Mesendoderm (in vitro differentiated cells): ENCODE measurements around the gene TEDC2.

Source experiments
- DNase-seq: peaks from one replicate; pipeline ENCODE4 v3.0.0; 2013
- H2AK5ac ChIP-seq: 2 replicates; pipeline ENCODE4 v1.6.1; 2013; ENCODE audit warnings: low read length, inconsistent platforms
- H2BK120ac ChIP-seq: 2 replicates; pipeline ENCODE4 v1.6.1; 2013; ENCODE audit warnings: low read depth, mild to moderate bottlenecking, low read length, moderate library complexity, mixed read lengths
- H2BK15ac ChIP-seq: replicated peaks from 2 replicates; pipeline ENCODE4 v1.6.1; 2013; ENCODE audit warnings: low read depth, mild to moderate bottlenecking, moderate library complexity
- H2BK5ac ChIP-seq: 2 replicates; pipeline ENCODE4 v1.6.1; 2013; ENCODE audit warnings: low read length, inconsistent platforms
- H3K18ac ChIP-seq: 2 replicates; pipeline ENCODE4 v1.6.1; 2013; ENCODE audit warnings: mild to moderate bottlenecking, low read length, mixed read lengths
- H3K23ac ChIP-seq: one replicate; pipeline ENCODE4 v1.6.1; 2013; ENCODE audit warnings: low read length
- H3K27ac ChIP-seq: 2 replicates; pipeline ENCODE4 v1.5.1; 2013; ENCODE audit warnings: low read depth, mild to moderate bottlenecking, inconsistent platforms, low read length, moderate library complexity
- H3K27me3 ChIP-seq: 2 replicates; pipeline ENCODE4 v1.6.1; 2013; ENCODE audit warnings: low read length, control low read depth, mild to moderate bottlenecking, inconsistent platforms; ENCODE audit not compliant: insufficient read depth, poor library complexity
- H3K36me3 ChIP-seq: 2 replicates; pipeline ENCODE4 v1.6.1; 2013; ENCODE audit warnings: low read length, inconsistent platforms; ENCODE audit not compliant: control insufficient read depth, insufficient read depth
- H3K4ac ChIP-seq: one replicate; pipeline ENCODE4 v1.6.1; 2013; ENCODE audit warnings: low read depth, mild to moderate bottlenecking, low read length, moderate library complexity
- H3K4me1 ChIP-seq: 2 replicates; pipeline ENCODE4 v1.6.1; 2013; ENCODE audit warnings: low read depth, low read length, inconsistent platforms; ENCODE audit not compliant: control insufficient read depth
- H3K4me2 ChIP-seq: 2 replicates; pipeline ENCODE4 v1.6.1; 2013; ENCODE audit warnings: low read length
- H3K4me3 ChIP-seq: 2 replicates; pipeline ENCODE4 v1.5.1; 2013; ENCODE audit warnings: mild to moderate bottlenecking, low read length
- H3K56ac ChIP-seq: one replicate; pipeline ENCODE4 v1.6.1; 2013; ENCODE audit warnings: low read length
- H3K79me1 ChIP-seq: 2 replicates; pipeline ENCODE4 v1.6.1; 2013; ENCODE audit warnings: low read length, inconsistent platforms
- H3K79me2 ChIP-seq: 2 replicates; pipeline ENCODE4 v1.6.1; 2013; ENCODE audit warnings: mild to moderate bottlenecking, low read length; ENCODE audit not compliant: control insufficient read depth, insufficient read depth
- H3K9ac ChIP-seq: 2 replicates; pipeline ENCODE4 v1.6.1; 2013; ENCODE audit warnings: low read length, inconsistent platforms
- H4K5ac ChIP-seq: one replicate; pipeline ENCODE4 v1.6.1; 2013; ENCODE audit warnings: low read length
- H4K8ac ChIP-seq: one replicate; pipeline ENCODE4 v1.6.1; 2013; ENCODE audit warnings: low read depth, mild to moderate bottlenecking, control low read depth, low read length, moderate library complexity
- WGBS: extraction: QIAGEN DNeasy Blood & Tissue Kit; methylation state at CpG from one replicate; pipeline ENCODE4 v1.1.7; 2013; ENCODE audit warnings: low lambda C conversion rate, missing lambda C conversion rate; ENCODE audit not compliant: insufficient coverage; ENCODE audit errors: extremely low coverage; 5-methylcytosine and 5-hydroxymethylcytosine counted together

TEDC2 gene

DNA sequence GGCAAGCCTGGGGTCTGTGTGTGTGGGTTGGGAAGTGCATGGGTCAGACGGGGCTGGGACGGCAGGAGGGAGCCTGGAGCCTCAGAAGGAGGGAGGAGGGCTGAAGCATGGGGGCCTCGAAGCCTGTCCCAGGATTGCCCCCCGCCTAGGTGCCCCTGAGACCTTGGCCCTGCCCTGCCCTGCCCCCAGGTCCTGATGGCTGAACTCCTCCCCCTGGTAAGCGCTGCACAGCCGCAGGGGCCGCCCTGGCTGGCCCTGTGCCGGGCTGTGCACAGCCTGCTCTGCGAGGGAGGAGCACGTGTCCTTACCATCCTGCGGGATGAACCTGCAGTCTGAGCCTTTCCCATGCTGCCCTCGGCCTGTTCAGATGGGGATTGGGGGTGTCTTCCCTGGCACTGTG, 4.4 kb downstream of the TEDC2 start:
- Histone ChIP-seq H3K27me3 (peaks cover 2% of the 10 kb centered on the region), H3K27ac (no peak overlapping the region), H3K18ac (no peak overlapping the region), H3K9ac (no peak overlapping the region), H3K56ac (no peak overlapping the region), H3K4me1 (peaks cover 3% of the 10 kb centered on the region), H2AK5ac (no peak overlapping the region), H2BK5ac (no peak overlapping the region), H4K5ac (no peak overlapping the region), H3K36me3 (no peaks in the 10 kb centered on the region), H2BK120ac (no peak overlapping the region), H3K4ac (no peak overlapping the region), H4K8ac (no peak overlapping the region), H3K79me1 (peaks cover 7% of the 10 kb centered on the region), H3K4me3 (no peak overlapping the region), H3K4me2 (no peak overlapping the region), H3K23ac (no peak overlapping the region), H3K79me2 (peaks cover 1% of the 10 kb centered on the region), H2BK15ac (no peak overlapping the region)
- no CpG with 5 or more reads among the region's 12 CpGs for WGBS
- DNase-seq, result no peak

DNA sequence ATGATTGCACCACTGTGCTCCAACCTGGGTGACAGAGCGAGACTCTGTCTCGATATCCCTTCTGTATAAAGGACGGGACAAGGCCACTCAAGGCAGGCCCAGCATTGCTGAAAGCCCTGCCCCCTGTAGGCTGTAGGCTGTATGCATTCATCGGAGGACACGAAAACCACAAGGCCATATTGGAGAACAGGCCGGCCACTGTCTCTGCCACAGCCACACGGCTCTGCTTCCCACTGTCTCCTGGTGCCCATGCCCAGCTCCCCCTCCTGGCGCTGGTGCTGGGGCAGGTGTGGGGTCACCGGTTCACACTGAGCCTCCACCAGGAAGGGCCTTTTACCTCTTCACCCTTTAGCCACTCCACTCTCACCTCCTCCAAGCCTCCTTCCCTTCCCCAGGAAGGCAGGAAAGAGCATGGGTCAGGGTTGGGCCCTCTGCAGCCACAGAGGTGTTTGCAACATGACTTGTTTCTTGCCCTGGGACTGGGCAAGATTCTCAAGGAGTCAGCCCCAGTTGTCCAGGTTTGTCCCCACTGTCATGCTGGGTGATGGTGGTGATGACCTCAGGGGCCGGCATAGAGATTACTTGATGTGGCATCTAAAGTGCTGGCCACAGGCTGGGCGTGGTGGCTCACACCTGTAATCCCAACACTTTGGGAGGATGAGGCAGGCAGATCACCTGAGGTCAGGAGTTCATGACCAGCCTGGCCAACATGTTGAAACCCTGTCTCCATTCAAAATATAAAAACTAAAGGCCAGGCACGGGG, 5.9 kb downstream of the TEDC2 start:
- Histone ChIP-seq H2AK5ac (no peak overlapping the region), H3K79me2 (peaks cover under 1% of the 10 kb centered on the region), H3K9ac (no peak overlapping the region), H4K8ac (no peak overlapping the region), H2BK15ac (no peak overlapping the region), H3K79me1 (peaks cover 3% of the 10 kb centered on the region), H3K23ac (no peak overlapping the region), H3K36me3 (no peaks in the 10 kb centered on the region), H3K27me3 (peaks cover 4% of the 10 kb centered on the region), H3K4me2 (no peak overlapping the region), H3K56ac (no peak overlapping the region), H3K27ac (no peak overlapping the region), H3K4me3 (no peak overlapping the region), H3K4ac (no peak overlapping the region), H3K18ac (no peak overlapping the region), H4K5ac (no peak overlapping the region), H2BK5ac (no peak overlapping the region), H3K4me1 (peaks cover under 1% of the 10 kb centered on the region), H2BK120ac (no peak overlapping the region)
- DNase-seq, result peak; percentile 56
- WGBS, result no CpG with 5 or more reads among the region's 12 CpGs

DNA sequence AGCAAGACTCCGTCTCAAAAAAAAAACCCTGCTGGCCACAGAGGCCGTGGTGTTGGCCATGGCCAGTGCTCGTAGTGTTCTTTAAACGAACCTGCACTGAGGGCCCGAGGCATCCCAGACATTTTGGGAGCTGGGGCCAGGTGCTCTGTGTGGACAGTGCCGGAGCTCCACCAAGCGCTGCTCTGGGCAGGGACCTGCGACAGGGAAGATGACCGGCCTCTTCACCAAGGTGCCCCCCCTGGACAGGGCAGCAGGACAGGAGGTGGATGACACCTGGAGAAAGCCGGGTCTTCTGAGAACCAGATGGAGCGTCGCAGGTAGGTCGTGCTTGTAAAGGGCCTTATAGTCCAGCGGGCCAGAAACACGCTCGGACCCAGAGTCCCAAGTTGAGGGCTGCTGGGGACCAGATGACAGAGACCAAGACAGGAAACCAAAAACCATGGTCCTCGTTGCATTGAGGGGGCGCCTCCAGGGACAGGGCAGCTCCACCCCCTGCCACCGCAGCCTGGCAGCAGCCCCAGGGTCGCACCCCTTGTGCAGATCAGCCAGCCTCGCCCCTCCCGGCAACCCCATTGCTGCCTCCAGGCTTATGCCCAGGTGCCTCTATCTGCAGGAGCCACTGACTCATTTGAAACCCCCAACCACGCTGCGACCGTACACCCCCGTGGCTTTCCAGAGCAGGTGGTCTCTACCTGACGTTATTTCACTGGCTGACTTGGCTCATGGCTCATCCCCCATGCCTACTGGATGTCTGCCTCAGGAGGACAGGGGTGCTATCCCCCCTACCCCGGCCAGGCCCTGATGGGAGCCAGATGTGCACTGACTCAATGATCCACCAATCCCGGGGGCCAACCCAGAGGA, 7.0 kb downstream of the TEDC2 start:
- no peak for DNase-seq
- H3K27ac ChIP-seq, result no peak overlapping the region
- H3K79me1 ChIP-seq, result no peaks in the 10 kb centered on the region
- H3K9ac ChIP-seq, result peak overlapping the region; percentile 54
- no peak overlapping the region for H2BK15ac ChIP-seq
- H3K27me3 ChIP-seq, result peaks cover 7% of the 10 kb centered on the region
- no peak overlapping the region for H2BK120ac ChIP-seq
- no peak overlapping the region for H4K5ac ChIP-seq
- peak overlapping the region; percentile 60 for H3K56ac ChIP-seq
- H2AK5ac ChIP-seq, result no peak overlapping the region
- H3K23ac ChIP-seq, result no peak overlapping the region
- no peak overlapping the region for H2BK5ac ChIP-seq
- H4K8ac ChIP-seq, result no peak overlapping the region
- H3K36me3 ChIP-seq, result no peaks in the 10 kb centered on the region
- WGBS, result no CpG with 5 or more reads among the region's 29 CpGs
- H3K4me1 ChIP-seq, result no peaks in the 10 kb centered on the region
- no peak overlapping the region for H3K4me3 ChIP-seq
- no peak overlapping the region for H3K18ac ChIP-seq
- no peaks in the 10 kb centered on the region for H3K79me2 ChIP-seq
- H3K4ac ChIP-seq, result no peak overlapping the region
- H3K4me2 ChIP-seq, result no peak overlapping the region

DNA sequence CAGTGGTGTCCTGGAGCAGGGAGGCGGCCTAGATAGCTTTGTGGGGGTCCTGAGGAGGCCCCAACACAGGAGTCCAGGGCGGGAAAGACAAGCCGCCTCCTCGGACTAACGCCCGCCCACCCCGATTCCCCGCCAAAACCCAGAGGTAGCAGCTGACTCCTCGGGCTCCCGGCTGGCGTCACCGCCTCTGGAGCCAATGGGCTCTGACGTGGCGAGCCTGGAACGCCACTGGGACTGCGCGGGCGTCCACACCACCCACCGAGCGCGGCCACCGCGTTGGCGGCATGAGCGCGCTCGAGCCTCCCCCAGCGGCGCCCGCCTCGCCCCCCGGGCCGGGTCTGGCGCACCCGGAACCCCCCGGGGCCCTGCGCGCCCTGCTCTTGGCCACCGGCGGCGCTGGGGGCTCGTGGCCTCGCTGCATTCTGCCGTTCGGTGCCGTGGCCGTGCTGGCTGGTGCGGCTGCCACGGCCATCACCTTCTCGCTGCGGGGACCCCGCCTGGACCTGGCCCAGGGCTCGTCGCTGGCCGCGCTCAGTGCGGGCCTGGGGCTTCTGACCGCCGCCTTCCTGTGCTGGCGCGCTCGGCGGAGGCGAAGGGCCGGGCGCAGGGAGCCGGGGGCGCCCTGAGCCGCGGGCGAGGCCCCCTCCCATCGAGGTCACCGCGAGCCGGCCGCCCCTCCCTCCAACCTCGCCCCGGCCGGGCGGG, 7.8 kb downstream of the TEDC2 start:
- H3K23ac ChIP-seq, result no peak overlapping the region
- H3K79me1 ChIP-seq, result no peaks in the 10 kb centered on the region
- peak overlapping the region; percentile 85 for H3K56ac ChIP-seq
- H3K4me2 ChIP-seq, result peak overlapping the region; percentile 58
- DNase-seq, result peak; percentile 68
- no peaks in the 10 kb centered on the region for H3K79me2 ChIP-seq
- peaks cover 9% of the 10 kb centered on the region for H3K27me3 ChIP-seq
- H2BK15ac ChIP-seq, result no peak overlapping the region
- no CpG with 5 or more reads among the region's 80 CpGs for WGBS
- H3K27ac ChIP-seq, result no peak overlapping the region
- no peak overlapping the region for H4K8ac ChIP-seq
- no peak overlapping the region for H2BK120ac ChIP-seq
- peak overlapping the region; percentile 51 for H3K18ac ChIP-seq
- peak overlapping the region; percentile 90 for H3K4ac ChIP-seq
- no peaks in the 10 kb centered on the region for H3K4me1 ChIP-seq
- peak overlapping the region; percentile 76 for H3K9ac ChIP-seq
- no peaks in the 10 kb centered on the region for H3K36me3 ChIP-seq
- no peak overlapping the region for H2AK5ac ChIP-seq
- H4K5ac ChIP-seq, result no peak overlapping the region
- no peak overlapping the region for H3K4me3 ChIP-seq
- H2BK5ac ChIP-seq, result no peak overlapping the region

DNA sequence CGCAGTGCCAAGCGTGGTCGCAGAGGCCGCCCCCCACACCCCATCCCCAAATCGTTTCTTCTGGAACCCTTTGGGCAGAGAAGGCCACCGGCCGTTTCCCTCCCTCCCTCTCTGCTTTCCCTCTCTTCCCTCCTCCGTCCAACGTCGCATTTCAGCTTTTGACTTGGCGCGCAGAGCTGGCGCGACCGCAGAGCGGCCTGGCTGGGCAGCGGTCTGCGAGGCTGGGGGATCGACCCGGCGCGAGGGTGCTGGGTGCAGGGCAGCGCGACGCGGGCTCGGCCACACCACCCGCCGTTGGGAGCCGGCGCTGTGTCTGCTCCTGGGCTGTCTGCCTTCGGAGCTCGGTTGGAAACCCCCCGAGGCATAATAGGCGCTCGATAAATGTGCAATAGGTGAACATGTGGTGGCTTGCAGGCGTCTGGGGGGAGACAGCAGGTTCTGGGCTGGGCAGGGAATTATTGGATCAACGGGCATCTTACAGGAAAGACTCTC, 8.4 kb downstream of the TEDC2 start:
- peaks cover 9% of the 10 kb centered on the region for H3K27me3 ChIP-seq
- H3K56ac ChIP-seq, result peak overlapping the region; percentile 85
- H3K79me1 ChIP-seq, result no peaks in the 10 kb centered on the region
- no peaks in the 10 kb centered on the region for H3K36me3 ChIP-seq
- H3K9ac ChIP-seq, result peak overlapping the region; percentile 76
- no peak overlapping the region for H2AK5ac ChIP-seq
- no peak overlapping the region for H3K27ac ChIP-seq
- no peak overlapping the region for H2BK120ac ChIP-seq
- H3K23ac ChIP-seq, result no peak overlapping the region
- no CpG with 5 or more reads among the region's 38 CpGs for WGBS
- H3K18ac ChIP-seq, result peak overlapping the region; percentile 51
- DNase-seq, result peak; percentile 22
- H3K4ac ChIP-seq, result peak overlapping the region; percentile 90
- no peak overlapping the region for H4K5ac ChIP-seq
- H4K8ac ChIP-seq, result no peak overlapping the region
- no peak overlapping the region for H2BK5ac ChIP-seq
- peak overlapping the region; percentile 58 for H3K4me2 ChIP-seq
- no peaks in the 10 kb centered on the region for H3K79me2 ChIP-seq
- no peak overlapping the region for H2BK15ac ChIP-seq
- H3K4me1 ChIP-seq, result no peaks in the 10 kb centered on the region
- no peak overlapping the region for H3K4me3 ChIP-seq
